Neural cell (in vitro differentiated cells): ENCODE measurements around the gene PBRM1. TPM values are rescaled to one million over a fixed set of nuclear protein-coding genes. Genes with fewer than 3 reads are reported as not detected.

Experiments used
- H2AFZ ChIP-seq: fragments of 200-600, 300-800 bp; sonication (generic), shearing (Covaris generic); 2 replicates; pipeline ENCODE4 v1.6.0; 2014; ENCODE audit warnings: low read depth, mild to moderate bottlenecking, antibody characterized with exemption, low read length, moderate library complexity
- H3F3A ChIP-seq: fragments of 200-600 bp; shearing (Covaris generic); 2 replicates; pipeline ENCODE4 v1.6.1; 2016; ENCODE audit warnings: mild to moderate bottlenecking, moderate library complexity, mixed read lengths, antibody characterized with exemption, low read length; ENCODE audit not compliant: insufficient read depth, poor library complexity, severe bottlenecking
- H3K27ac ChIP-seq: fragments of 200-600, 300-800 bp; sonication (generic), shearing (Covaris generic); 2 replicates; pipeline ENCODE4 v1.5.1; 2014; ENCODE audit warnings: mild to moderate bottlenecking, low read length, moderate library complexity
- H3K27me3 ChIP-seq: fragments of 300-800, 200-600 bp; sonication (generic), shearing (Covaris generic); 2 replicates; pipeline ENCODE4 v1.6.0; 2014; ENCODE audit warnings: mild to moderate bottlenecking, low read depth, low read length, moderate library complexity; ENCODE audit not compliant: insufficient read depth
- H3K36me3 ChIP-seq: fragments of 300-800, 200-600 bp; sonication (generic), shearing (Covaris generic); 2 replicates; pipeline ENCODE4 v1.5.1; 2014; ENCODE audit warnings: mild to moderate bottlenecking, antibody characterized with exemption, low read length, moderate library complexity; ENCODE audit not compliant: insufficient read depth
- H3K4me2 ChIP-seq: fragments of 300-800, 200-600 bp; sonication (generic), shearing (Covaris generic); 2 replicates; pipeline ENCODE4 v1.6.0; 2014; ENCODE audit warnings: mild to moderate bottlenecking, low read length
- H3K4me3 ChIP-seq: fragments of 300-800, 200-600 bp; sonication (generic), shearing (Covaris generic); 2 replicates; pipeline ENCODE4 v1.5.1; 2014; ENCODE audit warnings: mild to moderate bottlenecking, low read length, moderate library complexity
- H3K79me2 ChIP-seq: fragments of 200-600 bp; shearing (Covaris generic); replicated peaks from 2 replicates; pipeline ENCODE4 v1.6.0; 2014; ENCODE audit warnings: mild to moderate bottlenecking, low read length, moderate library complexity; ENCODE audit not compliant: insufficient read depth
- H3K9ac ChIP-seq: fragments of 300-800, 200-600 bp; sonication (generic), shearing (Covaris generic); 2 replicates; pipeline ENCODE4 v1.6.1; 2016; ENCODE audit warnings: mild to moderate bottlenecking, low read length, mixed read lengths
- H3K9me2 ChIP-seq: fragments of 200-600 bp; shearing (Covaris generic); 2 replicates; pipeline ENCODE4 v1.6.1; 2016; ENCODE audit warnings: mild to moderate bottlenecking, low read length, mixed read lengths; ENCODE audit not compliant: insufficient read depth
- H3K9me3 ChIP-seq: fragments of 200-600, 300-800 bp; sonication (generic), shearing (Covaris generic); 2 replicates; pipeline ENCODE4 v1.6.1; 2016; ENCODE audit warnings: mild to moderate bottlenecking, mixed run types, low read length, moderate library complexity, mixed read lengths
- H4K20me1 ChIP-seq: fragments of 200-600 bp; shearing (Covaris generic); 2 replicates; pipeline ENCODE4 v1.6.1; 2016; ENCODE audit warnings: mild to moderate bottlenecking, mixed run types; ENCODE audit not compliant: insufficient read depth
- EP300 ChIP-seq: fragments of 450-650 bp; conservative IDR thresholded peaks from 2 replicates; pipeline ENCODE4 v1.6.1; 2014; ENCODE audit warnings: antibody characterized with exemption, mild to moderate bottlenecking, moderate library complexity; ENCODE audit not compliant: poor library complexity, severe bottlenecking
- EZH2 ChIP-seq: fragments of 200-600, 300-800 bp; shearing (Covaris generic), sonication (generic); IDR thresholded peaks from 2 replicates; pipeline ENCODE4 v1.6.1; 2014; ENCODE audit warnings: antibody characterized with exemption, low read length, borderline replicate concordance, mild to moderate bottlenecking; ENCODE audit not compliant: insufficient read depth, poor library complexity, severe bottlenecking
- MXI1 ChIP-seq: fragments of 450-650 bp; conservative IDR thresholded peaks from 2 replicates; pipeline ENCODE4 v1.6.1; 2014; ENCODE audit warnings: antibody characterized with exemption, mild to moderate bottlenecking; ENCODE audit not compliant: poor library complexity, severe bottlenecking
- POLR2AphosphoS5 ChIP-seq: IDR thresholded peaks from 2 replicates; pipeline ENCODE4 v1.6.1; 2012
- RAD21 ChIP-seq: fragments of 450-650 bp; conservative IDR thresholded peaks from 2 replicates; pipeline ENCODE4 v1.6.1; 2014; ENCODE audit warnings: antibody characterized with exemption, mild to moderate bottlenecking, moderate library complexity
- SMC3 ChIP-seq: fragments of 450-650 bp; conservative IDR thresholded peaks from 2 replicates; pipeline ENCODE4 v1.6.1; 2014; ENCODE audit warnings: antibody characterized with exemption, mild to moderate bottlenecking, moderate library complexity; ENCODE audit not compliant: poor library complexity
- TAF1 ChIP-seq: IDR thresholded peaks from 2 replicates; pipeline ENCODE4 v1.6.1; 2012; ENCODE audit warnings: low read depth
- polyA plus RNA-seq: library from polyadenylated mRNA; depleted of rRNA; stranded (reverse); fragments of >200 nt; gene quantifications from 2 replicates; pipeline ENCODE4 v1.2.3, GENCODE V29; 2014
- TF ChIP-seq, protein P1 (sequence below): fragments of 450-650 bp; IDR thresholded peaks from 2 replicates; pipeline ENCODE4 v1.5.1; 2014; ENCODE audit warnings: antibody characterized with exemption, mild to moderate bottlenecking, moderate library complexity; ENCODE audit not compliant: poor library complexity, severe bottlenecking
- TF ChIP-seq, protein P2 (sequence below): IDR thresholded peaks from 2 replicates; pipeline ENCODE4 v1.6.1; 2012; ENCODE audit warnings: borderline replicate concordance

Gene PBRM1
- polyA plus RNA-seq, 1 donor from 2014 or later: 66.6 TPM

DNA sequence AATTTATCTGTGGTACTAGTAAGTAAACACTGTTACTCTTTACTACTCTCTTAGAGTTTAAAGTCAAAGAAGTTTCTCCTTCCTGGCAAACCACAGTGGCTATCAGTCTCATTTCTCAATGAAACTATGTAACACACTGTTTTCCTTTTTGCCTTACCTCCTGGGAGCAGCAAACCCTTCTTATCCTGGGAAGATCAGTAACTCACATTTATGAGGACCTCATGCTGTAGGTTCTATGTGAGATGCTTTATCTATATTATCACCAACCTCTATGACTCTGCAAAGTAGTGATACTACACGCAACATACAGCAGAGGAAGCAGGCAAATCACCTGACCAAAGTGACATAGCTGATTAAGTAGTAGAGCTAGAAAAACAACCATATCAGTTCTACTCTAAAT lies 35.3 kb downstream of the PBRM1 start:
- H3K4me2 ChIP-seq: no peak overlapping the region
- H3K4me3 ChIP-seq: no peak overlapping the region
- H3K9ac ChIP-seq: no peak overlapping the region
- no peaks in the 10 kb centered on the region for H3K9me3 ChIP-seq
- H2AFZ ChIP-seq: no peak overlapping the region
- H4K20me1 ChIP-seq: no peaks in the 10 kb centered on the region
- no peaks in the 10 kb centered on the region for H3K9me2 ChIP-seq
- TF ChIP-seq EZH2: no peak
- H3F3A ChIP-seq: no peaks in the 10 kb centered on the region
- no peaks in the 10 kb centered on the region for H3K27me3 ChIP-seq
- H3K79me2 ChIP-seq: peaks cover 4% of the 10 kb centered on the region
- no peak overlapping the region for H3K27ac ChIP-seq
- peaks cover 24% of the 10 kb centered on the region for H3K36me3 ChIP-seq

- TF ChIP-seq SMC3 (no peak), RAD21 (no peak), EP300 (no peak), POLR2AphosphoS5 (no peak), EZH2 (no peak), MXI1 (no peak), TAF1 (no peak)
- TF ChIP-seq, protein P1, sequence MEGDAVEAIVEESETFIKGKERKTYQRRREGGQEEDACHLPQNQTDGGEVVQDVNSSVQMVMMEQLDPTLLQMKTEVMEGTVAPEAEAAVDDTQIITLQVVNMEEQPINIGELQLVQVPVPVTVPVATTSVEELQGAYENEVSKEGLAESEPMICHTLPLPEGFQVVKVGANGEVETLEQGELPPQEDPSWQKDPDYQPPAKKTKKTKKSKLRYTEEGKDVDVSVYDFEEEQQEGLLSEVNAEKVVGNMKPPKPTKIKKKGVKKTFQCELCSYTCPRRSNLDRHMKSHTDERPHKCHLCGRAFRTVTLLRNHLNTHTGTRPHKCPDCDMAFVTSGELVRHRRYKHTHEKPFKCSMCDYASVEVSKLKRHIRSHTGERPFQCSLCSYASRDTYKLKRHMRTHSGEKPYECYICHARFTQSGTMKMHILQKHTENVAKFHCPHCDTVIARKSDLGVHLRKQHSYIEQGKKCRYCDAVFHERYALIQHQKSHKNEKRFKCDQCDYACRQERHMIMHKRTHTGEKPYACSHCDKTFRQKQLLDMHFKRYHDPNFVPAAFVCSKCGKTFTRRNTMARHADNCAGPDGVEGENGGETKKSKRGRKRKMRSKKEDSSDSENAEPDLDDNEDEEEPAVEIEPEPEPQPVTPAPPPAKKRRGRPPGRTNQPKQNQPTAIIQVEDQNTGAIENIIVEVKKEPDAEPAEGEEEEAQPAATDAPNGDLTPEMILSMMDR: no peak
- TF ChIP-seq, protein P2, sequence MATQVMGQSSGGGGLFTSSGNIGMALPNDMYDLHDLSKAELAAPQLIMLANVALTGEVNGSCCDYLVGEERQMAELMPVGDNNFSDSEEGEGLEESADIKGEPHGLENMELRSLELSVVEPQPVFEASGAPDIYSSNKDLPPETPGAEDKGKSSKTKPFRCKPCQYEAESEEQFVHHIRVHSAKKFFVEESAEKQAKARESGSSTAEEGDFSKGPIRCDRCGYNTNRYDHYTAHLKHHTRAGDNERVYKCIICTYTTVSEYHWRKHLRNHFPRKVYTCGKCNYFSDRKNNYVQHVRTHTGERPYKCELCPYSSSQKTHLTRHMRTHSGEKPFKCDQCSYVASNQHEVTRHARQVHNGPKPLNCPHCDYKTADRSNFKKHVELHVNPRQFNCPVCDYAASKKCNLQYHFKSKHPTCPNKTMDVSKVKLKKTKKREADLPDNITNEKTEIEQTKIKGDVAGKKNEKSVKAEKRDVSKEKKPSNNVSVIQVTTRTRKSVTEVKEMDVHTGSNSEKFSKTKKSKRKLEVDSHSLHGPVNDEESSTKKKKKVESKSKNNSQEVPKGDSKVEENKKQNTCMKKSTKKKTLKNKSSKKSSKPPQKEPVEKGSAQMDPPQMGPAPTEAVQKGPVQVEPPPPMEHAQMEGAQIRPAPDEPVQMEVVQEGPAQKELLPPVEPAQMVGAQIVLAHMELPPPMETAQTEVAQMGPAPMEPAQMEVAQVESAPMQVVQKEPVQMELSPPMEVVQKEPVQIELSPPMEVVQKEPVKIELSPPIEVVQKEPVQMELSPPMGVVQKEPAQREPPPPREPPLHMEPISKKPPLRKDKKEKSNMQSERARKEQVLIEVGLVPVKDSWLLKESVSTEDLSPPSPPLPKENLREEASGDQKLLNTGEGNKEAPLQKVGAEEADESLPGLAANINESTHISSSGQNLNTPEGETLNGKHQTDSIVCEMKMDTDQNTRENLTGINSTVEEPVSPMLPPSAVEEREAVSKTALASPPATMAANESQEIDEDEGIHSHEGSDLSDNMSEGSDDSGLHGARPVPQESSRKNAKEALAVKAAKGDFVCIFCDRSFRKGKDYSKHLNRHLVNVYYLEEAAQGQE: no peak
- no peak overlapping the region for H2AFZ ChIP-seq
- H3K9ac ChIP-seq: no peak overlapping the region
- no peak overlapping the region for H3K27ac ChIP-seq
- H3K79me2 ChIP-seq: peaks cover 4% of the 10 kb centered on the region
- no peaks in the 10 kb centered on the region for H3K9me2 ChIP-seq
- H3K4me3 ChIP-seq: no peak overlapping the region
- no peaks in the 10 kb centered on the region for H4K20me1 ChIP-seq
- peaks cover 20% of the 10 kb centered on the region for H3K36me3 ChIP-seq
- H3K4me2 ChIP-seq: no peak overlapping the region
- H3F3A ChIP-seq: no peaks in the 10 kb centered on the region
- no peaks in the 10 kb centered on the region for H3K27me3 ChIP-seq
- no peaks in the 10 kb centered on the region for H3K9me3 ChIP-seq
Measured at GRCh38 chr3:52649461-52650210, 36.1 kb downstream of the PBRM1 start.
